Measurements from ENCODE around the gene NUTF2. TPM values are rescaled to one million over a fixed set of nuclear protein-coding genes. Genes with fewer than 3 reads are reported as not detected.
A peak's percentile ranks its signal among the peaks of the same experiment; 100 is the strongest.

Gene NUTF2
- total RNA-seq (2022) (210 and 224 TPM in 2 replicates), Bru-seq, nascent RNA (percentile 85 among the genes with signal in this experiment), BruChase-seq, experiment 1, labeled RNA remaining after a 6-hour chase (percentile 89 among the genes with signal in this experiment), BruChase-seq, experiment 2, labeled RNA remaining after a 2-hour chase (percentile 84 among the genes with signal in this experiment)
- long read RNA-seq, transcript NUTF2-208 (1 exons, 2,608 nt): minor isoform, 7 of 288 reads
- long read RNA-seq, transcript NUTF2-206 (5 exons, 1,119 nt): minor isoform, 13 of 288 reads
- long read RNA-seq, transcript NUTF2-201 (5 exons, 2,321 nt): major isoform, 254 of 288 reads
- long read RNA-seq, partial matches to known transcripts: 8 of 288 reads
- long read RNA-seq, other reads (novel, unspliced or antisense): 3 of 288 reads

GRCh38 chr16:67846320-67847063, at the start of gene NUTF2:
Gene NUTF2, plus strand, starts transcription at chr16:67846933. Its CDS starts 18,198 bp downstream, at chr16:67865131.
- Mint-ChIP-seq H3K36me3 (ENCODE audit: insufficient read depth, unreplicated experiment) (peaks cover 69% of the 10 kb centered on the region), H3K27me3 (ENCODE audit: unreplicated experiment) (no peaks in the 10 kb centered on the region), H3K27ac (ENCODE audit: unreplicated experiment) (peak within 1 kb of the TSS; percentile 90), H3K9me3 (ENCODE audit: low read depth, unreplicated experiment) (no peaks in the 10 kb centered on the region), H3K4me3 (ENCODE audit: low read depth, unreplicated experiment) (peak within 1 kb of the TSS; percentile 87), H3K4me1 (ENCODE audit: low read depth, unreplicated experiment) (peaks cover 25% of the 10 kb centered on the region)
- BruUV-seq (replicated peaks): no TSS peak
- CTCF ChIA-PET: interaction anchor here (0.6 to 1.3 kb wide), 3 partner anchors 13 to 92 kb away, joined by 4 to 6 read pairs (median 4); no protein-coding TSS in a partner anchor
- TF ChIP-seq, protein P1, sequence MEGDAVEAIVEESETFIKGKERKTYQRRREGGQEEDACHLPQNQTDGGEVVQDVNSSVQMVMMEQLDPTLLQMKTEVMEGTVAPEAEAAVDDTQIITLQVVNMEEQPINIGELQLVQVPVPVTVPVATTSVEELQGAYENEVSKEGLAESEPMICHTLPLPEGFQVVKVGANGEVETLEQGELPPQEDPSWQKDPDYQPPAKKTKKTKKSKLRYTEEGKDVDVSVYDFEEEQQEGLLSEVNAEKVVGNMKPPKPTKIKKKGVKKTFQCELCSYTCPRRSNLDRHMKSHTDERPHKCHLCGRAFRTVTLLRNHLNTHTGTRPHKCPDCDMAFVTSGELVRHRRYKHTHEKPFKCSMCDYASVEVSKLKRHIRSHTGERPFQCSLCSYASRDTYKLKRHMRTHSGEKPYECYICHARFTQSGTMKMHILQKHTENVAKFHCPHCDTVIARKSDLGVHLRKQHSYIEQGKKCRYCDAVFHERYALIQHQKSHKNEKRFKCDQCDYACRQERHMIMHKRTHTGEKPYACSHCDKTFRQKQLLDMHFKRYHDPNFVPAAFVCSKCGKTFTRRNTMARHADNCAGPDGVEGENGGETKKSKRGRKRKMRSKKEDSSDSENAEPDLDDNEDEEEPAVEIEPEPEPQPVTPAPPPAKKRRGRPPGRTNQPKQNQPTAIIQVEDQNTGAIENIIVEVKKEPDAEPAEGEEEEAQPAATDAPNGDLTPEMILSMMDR (IDR thresholded peaks at IDR 0.05; ENCODE audit: unreplicated experiment): no peak
- DNase-seq: peak; percentile 98
- intact Hi-C loops (cut with micrococcal nuclease; ENCODE audit: unreplicated experiment): no loop called here

DNA sequence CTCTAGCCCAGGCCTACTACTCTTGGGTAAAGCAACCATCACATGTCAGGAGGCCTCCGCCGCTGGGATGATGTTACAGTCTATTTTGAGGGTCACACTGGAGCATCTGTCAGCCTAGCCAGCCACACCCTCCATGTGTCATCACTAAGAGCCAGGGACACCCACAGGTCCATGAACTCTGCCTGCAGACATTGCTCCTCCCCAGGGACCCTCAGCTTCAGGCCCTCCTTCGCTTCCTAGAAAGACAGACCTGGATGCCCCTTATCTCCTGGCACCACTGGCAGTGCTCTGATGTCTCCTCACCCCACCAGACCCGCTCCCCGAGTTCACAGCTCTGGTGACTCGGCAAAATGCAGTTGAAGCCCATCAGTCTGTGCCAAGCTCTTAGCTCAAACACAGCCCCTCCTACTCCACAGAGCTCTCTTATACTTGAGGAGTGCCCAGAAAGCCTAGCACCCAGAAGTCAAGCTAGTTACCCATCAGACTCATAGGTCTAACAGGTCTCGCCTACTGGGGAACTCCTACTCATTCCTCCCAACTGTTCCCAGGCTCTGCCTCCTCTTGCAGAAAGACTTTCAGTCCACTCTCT, 46.3 kb upstream of the NUTF2 start:
- intact Hi-C loops (cut with micrococcal nuclease; ENCODE audit: unreplicated experiment): no loop called here
- TF ChIP-seq, protein P1 (IDR thresholded peaks at IDR 0.05; ENCODE audit: unreplicated experiment): no peak
- H3K9me3 Mint-ChIP-seq (ENCODE audit: low read depth, unreplicated experiment): no peaks in the 10 kb centered on the region
- no peaks in the 10 kb centered on the region for H3K27me3 Mint-ChIP-seq (ENCODE audit: unreplicated experiment)
- CTCF ChIA-PET: interaction anchor here (0.6 kb wide), 1 partner anchor 27 kb away, joined by 9 read pairs; no protein-coding TSS in a partner anchor
- DNase-seq: no peak
- H3K4me1 Mint-ChIP-seq (ENCODE audit: low read depth, unreplicated experiment): peaks cover 10% of the 10 kb centered on the region
- peaks cover 44% of the 10 kb centered on the region for H3K36me3 Mint-ChIP-seq (ENCODE audit: insufficient read depth, unreplicated experiment)
- no TSS peak for BruUV-seq (replicated peaks)
- no peak overlapping the region for H3K4me3 Mint-ChIP-seq (ENCODE audit: low read depth, unreplicated experiment)
- no peak overlapping the region for H3K27ac Mint-ChIP-seq (ENCODE audit: unreplicated experiment)

DNA sequence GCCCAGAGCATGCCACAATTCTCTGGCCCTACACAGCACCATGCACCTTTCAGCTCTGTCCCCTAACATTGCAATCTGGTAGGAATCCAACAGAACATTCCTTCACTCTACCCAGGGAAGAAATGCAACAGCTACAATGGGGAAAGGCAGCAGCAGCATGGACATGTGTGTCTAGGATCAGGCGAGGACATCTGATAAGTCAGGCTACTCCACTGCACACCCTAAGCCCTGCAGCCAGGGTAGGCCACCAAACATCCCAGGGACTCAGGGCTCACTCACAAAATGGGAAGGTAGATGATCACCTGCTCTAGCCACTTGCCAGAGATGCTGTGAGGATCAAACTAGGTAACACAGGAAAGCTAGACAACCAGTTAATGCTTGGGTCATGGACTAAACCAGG, 45.5 kb upstream of the NUTF2 start:
- Mint-ChIP-seq H3K4me3 (ENCODE audit: low read depth, unreplicated experiment) (no peak overlapping the region), H3K27me3 (ENCODE audit: unreplicated experiment) (no peaks in the 10 kb centered on the region), H3K27ac (ENCODE audit: unreplicated experiment) (no peak overlapping the region), H3K36me3 (ENCODE audit: insufficient read depth, unreplicated experiment) (peaks cover 52% of the 10 kb centered on the region), H3K4me1 (ENCODE audit: low read depth, unreplicated experiment) (peaks cover 11% of the 10 kb centered on the region), H3K9me3 (ENCODE audit: low read depth, unreplicated experiment) (no peaks in the 10 kb centered on the region)
- TF ChIP-seq, protein P1 (IDR thresholded peaks at IDR 0.05; ENCODE audit: unreplicated experiment): no peak
- BruUV-seq (replicated peaks): no TSS peak
- no peak for DNase-seq
- intact Hi-C loops (cut with micrococcal nuclease; ENCODE audit: unreplicated experiment): no loop called here
- CTCF ChIA-PET: no interaction called here

DNA sequence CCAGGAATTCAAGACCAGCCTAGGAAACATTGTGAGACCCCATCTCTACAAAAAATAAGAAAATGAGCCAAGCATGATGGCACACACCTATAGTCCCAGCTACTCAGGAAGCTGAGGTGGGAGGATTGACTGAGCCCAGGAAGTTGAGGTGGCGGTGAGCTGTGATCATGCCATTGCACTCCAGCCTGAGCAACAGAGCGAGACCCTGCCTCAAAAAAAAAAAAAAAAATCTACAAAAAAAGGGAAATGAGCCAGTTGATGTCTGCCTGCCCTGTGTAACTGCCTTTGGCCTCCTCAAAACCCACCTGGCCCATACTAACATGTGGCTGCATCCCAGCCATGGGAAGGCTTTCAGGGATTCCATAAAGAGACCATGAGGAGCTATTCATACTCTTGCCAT, 44.9 kb upstream of the NUTF2 start:
- BruUV-seq (replicated peaks): no TSS peak
- CTCF ChIA-PET: no interaction called here
- TF ChIP-seq, protein P1 (IDR thresholded peaks at IDR 0.05; ENCODE audit: unreplicated experiment): no peak
- Mint-ChIP-seq H3K4me3 (ENCODE audit: low read depth, unreplicated experiment) (no peak overlapping the region), H3K27ac (ENCODE audit: unreplicated experiment) (no peak overlapping the region), H3K9me3 (ENCODE audit: low read depth, unreplicated experiment) (no peaks in the 10 kb centered on the region), H3K36me3 (ENCODE audit: insufficient read depth, unreplicated experiment) (peaks cover 59% of the 10 kb centered on the region), H3K4me1 (ENCODE audit: low read depth, unreplicated experiment) (peaks cover 11% of the 10 kb centered on the region), H3K27me3 (ENCODE audit: unreplicated experiment) (no peaks in the 10 kb centered on the region)
- DNase-seq: no peak
- intact Hi-C loops (cut with micrococcal nuclease; ENCODE audit: unreplicated experiment): no loop called here
